SK-MEL-5 (cell line): ENCODE results near the gene EIF2B4. TPM values are rescaled to one million over a fixed set of nuclear protein-coding genes. Genes with fewer than 3 reads are reported as not detected.

Experiments used
- DNase-seq: peaks from one replicate; pipeline ENCODE4 v3.0.0-alpha.2; 2016; ENCODE audit warnings: low read depth, low spot score
- in situ Hi-C: cut with HindIII; loops from 2 replicates; pipeline ENCODE4 v1.10.0; 2016; ENCODE audit warnings: low sequenced_read_pairs, high pct_unique_total_duplicates, low pct_unique_long_range_greater_than_20kb
- polyA plus RNA-seq, 2 experiments: library from polyadenylated mRNA; depleted of rRNA; stranded (reverse); fragments of >200 nt; gene quantifications; 2 replicates each; pipeline ENCODE4 v1.2.3, GENCODE V29; 2015
- total RNA-seq: library from RNA; depleted of rRNA; stranded (reverse); fragments of >200 nt; shearing (Covaris generic); gene quantifications from 2 replicates; pipeline ENCODE4 v1.2.3, GENCODE V29; 2014; rRNA removed

Gene EIF2B4
- 32.8 and 36.9 TPM in 2 replicates for total RNA-seq
- polyA plus RNA-seq (2015; cell fraction: cytosol; rRNA removed) = 24.1 and 24.7 TPM in 2 replicates
- polyA plus RNA-seq (2015; cell fraction: nucleus; rRNA removed) = 114 and 117 TPM in 2 replicates

GRCh38 chr2:27370026-27370815 lies at the start of gene EIF2B4, which contains the start of gene SNX17:
Gene EIF2B4 (minus strand): TSS chr2:27370338. CDS start chr2:27370314, 24 bp downstream.
Gene SNX17 (plus strand): TSS chr2:27370616. CDS start chr2:27370744, 128 bp downstream.
- DNase-seq = peak; percentile 100
- in situ Hi-C loops = no loop called here

GRCh38 chr2:27416151-27416550 lies 46.0 kb upstream of the EIF2B4 start:
- DNase-seq = no peak
- in situ Hi-C loops = no loop called here

GRCh38 chr2:27412419-27413152 lies 42.4 kb upstream of the EIF2B4 start:
- DNase-seq = no peak

GRCh38 chr2:27409321-27410073 lies 39.4 kb upstream of the EIF2B4 start, which contains the start of gene PPM1G:
Gene PPM1G (minus strand): TSS chr2:27409591. CDS start chr2:27409422, 169 bp downstream.
- in situ Hi-C loops = no loop called here
- DNase-seq = peak; percentile 95

More at GRCh38 chr2:27412419-27413152, 42.4 kb upstream of the EIF2B4 start:
- in situ Hi-C loops = no loop called here

GRCh38 chr2:27408601-27409320 lies 38.6 kb upstream of the EIF2B4 start:
- peak; percentile 45 for DNase-seq
- in situ Hi-C loops = no loop called here

GRCh38 chr2:27407798-27408491 lies 37.8 kb upstream of the EIF2B4 start:
- DNase-seq = peak; percentile 69
- in situ Hi-C loops = no loop called here

- no peak for DNase-seq
- in situ Hi-C loops = no loop called here
Observed at GRCh38 chr2:27400348-27401135, 30.4 kb upstream of the EIF2B4 start.

GRCh38 chr2:27398962-27399361 lies 28.8 kb upstream of the EIF2B4 start:
- no peak for DNase-seq
- in situ Hi-C loops = no loop called here

GRCh38 chr2:27393225-27393624 lies 23.1 kb upstream of the EIF2B4 start:
- in situ Hi-C loops = no loop called here
- no peak for DNase-seq

- in situ Hi-C loops = no loop called here
- no peak for DNase-seq
Observed at GRCh38 chr2:27390822-27391679, 20.9 kb upstream of the EIF2B4 start.

- DNase-seq = no peak
Observed at GRCh38 chr2:27381577-27382181, 11.5 kb upstream of the EIF2B4 start.

GRCh38 chr2:27380626-27381545 lies 10.7 kb upstream of the EIF2B4 start, which contains the start of gene ZNF513:
Gene ZNF513 (minus strand): TSS chr2:27380734. CDS start chr2:27380526, 208 bp downstream.
- peak; percentile 97 for DNase-seq

More at GRCh38 chr2:27381577-27382181, 11.5 kb upstream of the EIF2B4 start:
- in situ Hi-C loops = no loop called here

GRCh38 chr2:27379836-27380625 lies 9.9 kb upstream of the EIF2B4 start:
- in situ Hi-C loops = no loop called here
- no peak for DNase-seq

More at GRCh38 chr2:27380626-27381545, 10.7 kb upstream of the EIF2B4 start, which contains the start of gene ZNF513:
- in situ Hi-C loops = no loop called here
